ENCODE results near the gene PRKAB2. TPM values are rescaled to one million over a fixed set of nuclear protein-coding genes. Genes with fewer than 3 reads are reported as not detected.
"Not testable (repeated sequence)": the region's sequence is repeated elsewhere in the genome, so short reads cannot be mapped to it uniquely, and the experiment has no call there.

Gene PRKAB2
- total RNA-seq, 1 donor from 2014 or later, result 10.1 TPM

DNA sequence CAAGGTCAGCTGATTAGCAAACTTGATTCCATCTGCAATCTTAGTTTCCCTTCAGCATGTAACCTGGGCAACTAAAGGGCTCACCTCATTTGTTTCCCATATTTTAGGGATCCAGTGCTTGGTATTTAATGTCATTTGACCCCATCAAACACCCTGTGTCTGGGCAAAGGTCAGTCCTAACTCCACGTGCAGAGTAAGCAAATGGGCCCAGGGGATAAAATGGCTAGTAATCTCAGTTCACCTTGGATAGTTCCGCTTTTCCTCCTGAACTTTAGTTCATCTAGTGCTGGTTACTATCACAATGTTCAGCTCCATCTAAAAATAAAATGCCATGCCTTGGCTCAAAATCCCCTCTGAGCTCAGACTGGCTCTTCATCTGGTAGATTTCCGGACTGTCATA, 19.5 kb downstream of the PRKAB2 start:
- TF ChIP-seq, protein P1, sequence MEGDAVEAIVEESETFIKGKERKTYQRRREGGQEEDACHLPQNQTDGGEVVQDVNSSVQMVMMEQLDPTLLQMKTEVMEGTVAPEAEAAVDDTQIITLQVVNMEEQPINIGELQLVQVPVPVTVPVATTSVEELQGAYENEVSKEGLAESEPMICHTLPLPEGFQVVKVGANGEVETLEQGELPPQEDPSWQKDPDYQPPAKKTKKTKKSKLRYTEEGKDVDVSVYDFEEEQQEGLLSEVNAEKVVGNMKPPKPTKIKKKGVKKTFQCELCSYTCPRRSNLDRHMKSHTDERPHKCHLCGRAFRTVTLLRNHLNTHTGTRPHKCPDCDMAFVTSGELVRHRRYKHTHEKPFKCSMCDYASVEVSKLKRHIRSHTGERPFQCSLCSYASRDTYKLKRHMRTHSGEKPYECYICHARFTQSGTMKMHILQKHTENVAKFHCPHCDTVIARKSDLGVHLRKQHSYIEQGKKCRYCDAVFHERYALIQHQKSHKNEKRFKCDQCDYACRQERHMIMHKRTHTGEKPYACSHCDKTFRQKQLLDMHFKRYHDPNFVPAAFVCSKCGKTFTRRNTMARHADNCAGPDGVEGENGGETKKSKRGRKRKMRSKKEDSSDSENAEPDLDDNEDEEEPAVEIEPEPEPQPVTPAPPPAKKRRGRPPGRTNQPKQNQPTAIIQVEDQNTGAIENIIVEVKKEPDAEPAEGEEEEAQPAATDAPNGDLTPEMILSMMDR (IDR thresholded peaks at IDR 0.05), result no peak
- no peaks in the 10 kb centered on the region for H3K27me3 Mint-ChIP-seq (ENCODE audit: unreplicated experiment)
- no peaks in the 10 kb centered on the region for H3K9me3 Mint-ChIP-seq (ENCODE audit: unreplicated experiment)
- H3K4me3 Mint-ChIP-seq (ENCODE audit: unreplicated experiment), result no peak overlapping the region
- no peaks in the 10 kb centered on the region for H3K4me1 Mint-ChIP-seq (ENCODE audit: unreplicated experiment)
- no peak overlapping the region for H3K27ac Mint-ChIP-seq (ENCODE audit: unreplicated experiment)
- peaks cover 24% of the 10 kb centered on the region for H3K36me3 Mint-ChIP-seq (ENCODE audit: unreplicated experiment)
- DNase-seq (ENCODE audit: extremely low spot score, unreplicated experiment), result no peak

DNA sequence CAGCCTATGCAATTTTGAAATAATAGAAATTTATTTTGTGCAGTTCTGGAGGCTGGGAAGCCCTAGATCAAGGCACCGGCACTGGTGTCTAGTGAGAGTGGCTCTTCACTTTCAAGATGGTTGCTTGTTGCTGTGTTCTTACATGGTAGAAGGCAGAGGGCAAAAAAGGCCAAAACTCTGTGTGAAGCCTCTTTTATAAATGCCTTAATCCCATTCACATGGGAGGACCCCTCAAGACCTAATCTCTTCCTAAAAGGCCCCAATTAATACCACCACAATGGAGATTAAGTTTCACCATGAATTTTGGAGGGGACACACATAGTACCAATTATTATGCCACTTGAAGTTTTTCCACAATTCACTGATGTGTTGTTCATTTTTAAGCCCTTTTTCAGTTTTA, 21.0 kb downstream of the PRKAB2 start:
- H3K4me1 Mint-ChIP-seq (ENCODE audit: unreplicated experiment), result no peaks in the 10 kb centered on the region
- no peak overlapping the region for H3K27ac Mint-ChIP-seq (ENCODE audit: unreplicated experiment)
- H3K27me3 Mint-ChIP-seq (ENCODE audit: unreplicated experiment), result no peaks in the 10 kb centered on the region
- TF ChIP-seq, protein P1 (IDR thresholded peaks at IDR 0.05), result no peak
- no peak overlapping the region for H3K4me3 Mint-ChIP-seq (ENCODE audit: unreplicated experiment)
- H3K9me3 Mint-ChIP-seq (ENCODE audit: unreplicated experiment), result no peaks in the 10 kb centered on the region
- no peak for DNase-seq (ENCODE audit: extremely low spot score, unreplicated experiment)
- peaks cover 13% of the 10 kb centered on the region for H3K36me3 Mint-ChIP-seq (ENCODE audit: unreplicated experiment)

DNA sequence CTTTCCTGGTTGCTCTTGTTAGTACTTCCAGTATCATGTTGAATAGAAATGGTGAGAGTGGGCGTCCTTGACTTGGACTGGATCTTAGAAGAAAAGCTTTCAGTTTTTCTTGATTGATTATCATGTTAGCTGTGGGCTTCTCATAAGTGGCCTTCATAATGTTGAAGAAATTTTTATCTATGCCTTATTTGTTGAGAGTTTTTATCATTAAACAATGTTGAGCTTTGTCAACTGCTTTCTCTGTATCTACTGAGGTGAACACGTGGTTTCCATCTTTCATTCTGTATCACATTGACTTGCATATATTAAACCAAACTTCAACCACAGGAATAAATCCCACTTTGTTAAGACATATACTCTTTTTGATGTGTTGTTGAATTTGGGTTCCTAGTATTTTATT, 29.4 kb downstream of the PRKAB2 start:
- H3K4me1 Mint-ChIP-seq (ENCODE audit: unreplicated experiment), result no peaks in the 10 kb centered on the region
- TF ChIP-seq, protein P1 (IDR thresholded peaks at IDR 0.05), result no peak
- DNase-seq (ENCODE audit: extremely low spot score, unreplicated experiment), result no peak
- H3K36me3 Mint-ChIP-seq (ENCODE audit: unreplicated experiment), result no peaks in the 10 kb centered on the region
- H3K27ac Mint-ChIP-seq (ENCODE audit: unreplicated experiment), result no peak overlapping the region
- no peak overlapping the region for H3K4me3 Mint-ChIP-seq (ENCODE audit: unreplicated experiment)
- H3K27me3 Mint-ChIP-seq (ENCODE audit: unreplicated experiment), result peaks cover 52% of the 10 kb centered on the region
- no peaks in the 10 kb centered on the region for H3K9me3 Mint-ChIP-seq (ENCODE audit: unreplicated experiment)

DNA sequence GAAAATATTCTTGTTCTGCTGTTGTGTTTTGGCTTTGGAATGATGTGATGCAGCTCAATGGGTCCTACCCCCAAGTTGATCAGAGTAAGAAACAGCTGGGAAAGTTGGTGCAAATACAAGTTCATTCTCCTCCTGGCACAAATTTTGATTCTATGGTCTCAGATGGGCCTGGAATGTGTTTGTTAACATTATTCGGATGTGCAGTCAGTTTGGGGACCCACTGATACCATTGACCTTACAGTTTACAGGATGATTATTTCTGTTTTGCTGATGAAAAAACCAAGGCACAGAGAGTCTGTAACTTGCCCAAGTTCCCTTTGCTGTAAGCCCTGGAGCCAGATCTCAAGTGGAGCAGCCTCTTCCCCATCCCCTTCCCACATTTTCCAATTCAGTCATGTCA, 41.5 kb downstream of the PRKAB2 start:
- not testable (repeated sequence) for H3K4me1 Mint-ChIP-seq (ENCODE audit: unreplicated experiment); DNase-seq (ENCODE audit: extremely low spot score, unreplicated experiment); H3K36me3 Mint-ChIP-seq (ENCODE audit: unreplicated experiment); H3K9me3 Mint-ChIP-seq (ENCODE audit: unreplicated experiment); H3K4me3 Mint-ChIP-seq (ENCODE audit: unreplicated experiment); H3K27ac Mint-ChIP-seq (ENCODE audit: unreplicated experiment)
- H3K27me3 Mint-ChIP-seq (ENCODE audit: unreplicated experiment), result peaks cover 29% of the 10 kb centered on the region

DNA sequence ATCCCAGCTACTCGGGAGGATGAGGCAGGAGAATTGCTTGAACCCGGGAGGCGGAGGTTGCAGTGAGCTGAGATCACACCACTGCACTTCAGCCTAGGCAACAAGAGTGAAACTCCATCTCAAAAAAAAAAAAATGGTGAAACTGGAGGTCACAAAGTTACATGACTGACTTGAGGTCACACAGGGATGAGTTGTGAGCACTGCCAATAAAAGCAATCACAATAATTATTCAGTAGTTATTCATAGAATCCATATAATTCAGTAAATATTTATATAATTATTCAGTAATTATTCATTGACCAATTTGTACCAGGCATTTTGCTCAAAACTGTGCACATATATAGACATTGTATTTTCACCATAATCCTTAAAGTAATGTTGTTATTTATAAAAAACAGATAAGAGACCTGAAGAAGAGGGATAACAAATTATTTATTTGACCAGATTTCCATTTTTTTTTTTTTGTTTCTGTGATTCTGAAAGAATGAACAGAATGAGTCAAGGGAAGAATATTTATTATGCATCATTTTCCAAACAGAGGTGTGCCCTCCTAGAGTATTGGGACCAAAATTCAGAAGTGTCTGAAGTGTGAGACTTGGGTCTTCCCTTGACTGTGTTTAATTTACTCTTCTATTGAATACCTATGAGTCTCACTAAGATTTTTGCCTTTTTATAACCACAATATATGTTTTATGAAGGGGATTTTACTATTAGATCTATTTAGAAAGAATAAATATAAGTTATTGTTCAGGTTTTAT, 43.0 kb downstream of the PRKAB2 start:
- Mint-ChIP-seq H3K36me3 (ENCODE audit: unreplicated experiment) (no peaks in the 10 kb centered on the region), H3K4me3 (ENCODE audit: unreplicated experiment) (no peak overlapping the region), H3K27ac (ENCODE audit: unreplicated experiment) (no peak overlapping the region), H3K27me3 (ENCODE audit: unreplicated experiment) (peaks cover 29% of the 10 kb centered on the region), H3K4me1 (ENCODE audit: unreplicated experiment) (no peaks in the 10 kb centered on the region), H3K9me3 (ENCODE audit: unreplicated experiment) (no peaks in the 10 kb centered on the region)
- no peak for DNase-seq (ENCODE audit: extremely low spot score, unreplicated experiment)
- TF ChIP-seq, protein P1 (IDR thresholded peaks at IDR 0.05), result no peak

Data from osteocyte (in vitro differentiated cells).